Osteoblast (primary cell): Measurements from ENCODE around the gene TP53AIP1. TPM values are rescaled to one million over a fixed set of nuclear protein-coding genes. Genes with fewer than 3 reads are reported as not detected.

Source experiments
- DNase-seq: peaks from one replicate; pipeline ENCODE4 v3.0.0; 2011; ENCODE audit warnings: low spot score, mixed read lengths; ENCODE audit not compliant: insufficient read length; ENCODE audit errors: missing footprints
- H2AFZ ChIP-seq: 2 replicates; pipeline ENCODE4 v1.6.0; 2011; ENCODE audit warnings: mild to moderate bottlenecking, low read length
- H3K27ac ChIP-seq: 2 replicates; pipeline ENCODE4 v1.5.1; 2011; ENCODE audit warnings: mild to moderate bottlenecking, low read depth, low read length, moderate library complexity
- H3K27me3 ChIP-seq: 2 replicates; pipeline ENCODE4 v1.6.0; 2012; ENCODE audit warnings: mild to moderate bottlenecking, control low read depth, inconsistent platforms, low read length, moderate library complexity; ENCODE audit not compliant: insufficient read depth
- H3K36me3 ChIP-seq: 2 replicates; pipeline ENCODE4 v1.5.1; 2011; ENCODE audit warnings: mild to moderate bottlenecking, low read length, control low read depth, moderate library complexity; ENCODE audit not compliant: insufficient read depth
- H3K4me1 ChIP-seq: 2 replicates; pipeline ENCODE4 v1.5.1; 2011; ENCODE audit warnings: mild to moderate bottlenecking, low read length, control low read depth, moderate library complexity; ENCODE audit not compliant: insufficient read depth
- H3K4me2 ChIP-seq: 2 replicates; pipeline ENCODE4 v1.6.0; 2011; ENCODE audit warnings: mild to moderate bottlenecking, low read length; ENCODE audit not compliant: insufficient read depth
- H3K4me3 ChIP-seq: fragments of 200-600 bp; sonication (generic); 3 replicates; pipeline ENCODE4 v1.5.1; 2012; ENCODE audit warnings: mild to moderate bottlenecking, low read length, inconsistent platforms; ENCODE audit not compliant: insufficient read depth
- H3K79me2 ChIP-seq: 2 replicates; pipeline ENCODE4 v1.6.0; 2012; ENCODE audit warnings: mild to moderate bottlenecking, low read length, control low read depth, inconsistent platforms; ENCODE audit not compliant: insufficient read depth
- H3K9me3 ChIP-seq: 2 replicates; pipeline ENCODE4 v1.5.1; 2011; ENCODE audit warnings: low read depth, low read length, control low read depth
- H4K20me1 ChIP-seq: 2 replicates; pipeline ENCODE4 v1.6.0; 2012; ENCODE audit warnings: mild to moderate bottlenecking, low read length, control low read depth; ENCODE audit not compliant: insufficient read depth
- total RNA-seq: library from RNA; depleted of rRNA; stranded (reverse); fragments of >200 nt; gene quantifications from 2 replicates; pipeline ENCODE4 v1.2.3, GENCODE V29; 2012
- TF ChIP-seq, protein P1 (sequence below): IDR thresholded peaks from 2 replicates; pipeline ENCODE4 v1.5.1; 2011; ENCODE audit warnings: mild to moderate bottlenecking, low read depth, low read length, moderate library complexity; ENCODE audit errors: extremely low read depth

The TP53AIP1 gene
- total RNA-seq, 1 donor, result under 0.01 TPM

DNA sequence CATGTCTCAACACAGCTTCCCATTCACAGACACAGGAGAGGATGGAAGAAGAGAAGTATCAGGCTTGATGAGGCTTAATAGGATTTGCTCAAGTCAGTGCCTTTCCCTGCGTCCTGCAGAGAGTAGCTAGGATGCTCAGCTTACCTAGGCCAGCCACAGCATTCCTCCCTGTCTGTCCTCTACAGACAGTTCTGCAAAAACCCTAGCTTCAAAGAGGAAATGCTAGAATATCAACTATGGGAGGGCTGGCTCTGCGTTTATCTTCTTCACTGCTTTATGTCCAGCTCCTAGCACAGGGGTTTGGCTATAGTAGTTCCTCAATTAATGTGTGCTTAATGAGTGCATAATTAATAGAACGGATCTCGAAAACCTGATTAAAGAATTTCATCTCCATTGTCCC lies 35.1 kb downstream of the TP53AIP1 start:
- Histone ChIP-seq H3K4me2 (no peak overlapping the region), H3K27ac (no peak overlapping the region), H3K9me3 (no peaks in the 10 kb centered on the region), H4K20me1 (no peaks in the 10 kb centered on the region), H2AFZ (no peak overlapping the region), H3K79me2 (no peaks in the 10 kb centered on the region), H3K4me3 (no peak overlapping the region), H3K4me1 (peaks cover 41% of the 10 kb centered on the region), H3K36me3 (no peaks in the 10 kb centered on the region), H3K27me3 (no peaks in the 10 kb centered on the region)
- no peak for DNase-seq
- TF ChIP-seq, protein P1, sequence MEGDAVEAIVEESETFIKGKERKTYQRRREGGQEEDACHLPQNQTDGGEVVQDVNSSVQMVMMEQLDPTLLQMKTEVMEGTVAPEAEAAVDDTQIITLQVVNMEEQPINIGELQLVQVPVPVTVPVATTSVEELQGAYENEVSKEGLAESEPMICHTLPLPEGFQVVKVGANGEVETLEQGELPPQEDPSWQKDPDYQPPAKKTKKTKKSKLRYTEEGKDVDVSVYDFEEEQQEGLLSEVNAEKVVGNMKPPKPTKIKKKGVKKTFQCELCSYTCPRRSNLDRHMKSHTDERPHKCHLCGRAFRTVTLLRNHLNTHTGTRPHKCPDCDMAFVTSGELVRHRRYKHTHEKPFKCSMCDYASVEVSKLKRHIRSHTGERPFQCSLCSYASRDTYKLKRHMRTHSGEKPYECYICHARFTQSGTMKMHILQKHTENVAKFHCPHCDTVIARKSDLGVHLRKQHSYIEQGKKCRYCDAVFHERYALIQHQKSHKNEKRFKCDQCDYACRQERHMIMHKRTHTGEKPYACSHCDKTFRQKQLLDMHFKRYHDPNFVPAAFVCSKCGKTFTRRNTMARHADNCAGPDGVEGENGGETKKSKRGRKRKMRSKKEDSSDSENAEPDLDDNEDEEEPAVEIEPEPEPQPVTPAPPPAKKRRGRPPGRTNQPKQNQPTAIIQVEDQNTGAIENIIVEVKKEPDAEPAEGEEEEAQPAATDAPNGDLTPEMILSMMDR, result no peak

DNA sequence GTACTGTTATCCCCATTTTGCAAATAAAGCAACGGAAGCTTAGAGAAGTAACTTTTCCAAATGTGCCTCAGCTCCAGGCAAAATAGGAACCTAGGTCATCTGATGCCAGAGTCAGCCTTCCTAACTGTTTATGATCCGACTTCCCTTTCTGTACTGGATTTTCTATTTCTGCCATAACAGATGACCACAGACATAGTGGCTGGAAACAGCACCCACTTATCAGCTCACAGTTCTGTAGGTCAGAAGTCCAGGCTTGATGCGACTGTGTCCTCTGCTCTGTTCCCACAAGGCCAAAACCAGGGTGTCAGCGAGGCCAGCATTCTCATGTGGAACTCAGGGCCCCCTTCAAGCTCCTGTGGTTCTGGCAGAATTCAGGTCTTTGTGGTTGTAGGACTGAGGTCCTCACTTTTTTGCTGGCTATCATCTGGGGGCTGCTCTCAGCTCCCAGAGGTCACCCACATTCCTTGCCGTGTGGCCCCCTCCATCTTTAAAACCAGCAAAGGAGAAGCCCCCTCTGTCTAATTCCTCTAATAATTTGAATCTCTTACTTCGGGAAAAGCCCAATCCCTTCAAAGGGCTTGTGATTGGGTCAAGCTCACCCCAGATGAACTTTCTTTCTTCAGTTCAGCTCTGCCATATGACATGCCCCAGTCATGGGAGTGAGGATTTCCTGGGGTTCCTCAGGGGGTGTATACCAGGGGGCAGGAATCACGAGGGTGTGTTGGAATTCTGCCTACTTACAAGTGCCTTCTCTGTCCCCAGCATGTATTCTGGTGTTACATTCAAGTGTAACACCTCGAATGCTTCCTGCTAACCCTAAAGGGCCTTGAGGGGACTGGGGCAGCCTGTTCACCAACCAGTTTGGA lies 36.3 kb downstream of the TP53AIP1 start:
- Histone ChIP-seq H3K27ac (no peak overlapping the region), H3K4me1 (peaks cover 46% of the 10 kb centered on the region), H4K20me1 (no peaks in the 10 kb centered on the region), H3K4me2 (peak overlapping the region; percentile 78), H3K9me3 (no peaks in the 10 kb centered on the region), H3K36me3 (no peaks in the 10 kb centered on the region), H3K4me3 (peak overlapping the region; percentile 73), H3K79me2 (no peaks in the 10 kb centered on the region), H3K27me3 (no peaks in the 10 kb centered on the region), H2AFZ (no peak overlapping the region)
- TF ChIP-seq, protein P1, result no peak
- DNase-seq, result no peak

DNA sequence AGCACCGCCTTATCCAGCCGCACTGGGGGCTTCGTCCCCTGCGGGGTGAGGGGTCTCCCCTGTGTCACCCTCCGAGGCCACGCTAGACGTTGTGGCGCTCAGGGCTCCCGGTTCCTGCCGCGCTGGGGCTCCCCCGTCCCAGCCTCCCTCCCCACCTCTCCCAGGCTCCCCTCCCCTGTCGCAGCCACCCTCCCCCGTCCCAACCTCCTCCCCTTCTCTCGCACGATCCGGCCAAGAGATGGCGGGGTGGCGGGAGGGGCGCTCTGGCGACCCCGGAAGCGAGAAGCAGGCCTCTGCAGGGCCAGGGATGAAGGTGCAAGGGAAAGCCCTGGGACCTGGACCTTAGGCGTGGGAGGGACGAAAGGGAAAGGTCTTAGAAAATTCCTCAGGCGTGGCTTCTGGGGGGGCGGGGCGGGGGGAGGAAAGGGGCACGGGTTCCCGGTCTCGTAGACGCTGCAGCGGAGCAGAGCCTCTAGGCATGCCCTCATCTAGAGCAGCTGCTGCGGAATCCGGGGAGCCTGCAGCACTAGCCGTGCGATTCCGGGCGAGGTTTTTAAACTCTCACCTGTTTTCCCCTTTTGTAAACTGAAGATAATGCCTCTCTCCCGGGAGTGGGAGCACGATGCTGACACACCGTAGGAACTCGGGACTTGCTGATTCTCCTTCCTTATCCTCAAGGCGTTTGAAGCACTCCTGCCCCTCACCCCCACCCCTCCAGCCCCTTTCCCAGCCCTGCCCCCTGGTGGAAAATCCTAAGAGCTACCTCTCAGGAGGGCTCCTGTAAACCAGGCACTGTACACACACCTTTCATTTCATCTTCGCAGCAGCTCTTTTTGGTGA lies 37.1 kb downstream of the TP53AIP1 start:
- H3K36me3 ChIP-seq, result no peaks in the 10 kb centered on the region
- peak overlapping the region; percentile 73 for H3K4me3 ChIP-seq
- no peaks in the 10 kb centered on the region for H4K20me1 ChIP-seq
- H3K4me1 ChIP-seq, result peaks cover 46% of the 10 kb centered on the region
- H3K27me3 ChIP-seq, result no peaks in the 10 kb centered on the region
- peak overlapping the region; percentile 77 for H2AFZ ChIP-seq
- peak overlapping the region; percentile 78 for H3K4me2 ChIP-seq
- no peaks in the 10 kb centered on the region for H3K9me3 ChIP-seq
- H3K27ac ChIP-seq, result no peak overlapping the region
- TF ChIP-seq, protein P1, result peak; percentile 42
- H3K79me2 ChIP-seq, result no peaks in the 10 kb centered on the region
- DNase-seq, result peak; percentile 90
